ENCODE results near the gene MRPL58. TPM values are rescaled to one million over a fixed set of nuclear protein-coding genes. Genes with fewer than 3 reads are reported as not detected.

MRPL58 gene
- total and polyA plus RNA-seq, 4 donors: 14.7 to 55.5 (median 35.7) TPM

DNA sequence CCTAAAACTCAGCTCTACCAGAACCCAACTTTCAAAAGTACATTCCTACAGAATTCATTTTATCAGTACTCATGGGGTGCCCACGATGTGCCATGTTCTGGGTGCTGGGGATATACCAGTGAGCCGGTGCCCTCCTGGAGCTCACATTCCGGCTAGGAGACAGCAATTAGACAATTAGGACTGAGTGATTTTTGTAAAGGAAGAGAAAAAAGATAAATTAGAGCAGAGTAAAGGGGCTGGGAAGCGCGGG, 449 bp upstream of the MRPL58 start:
- peaks cover 0 to 1% (median 0%) of the 10 kb centered on the region in 4 donors for H3K36me3 ChIP-seq (ENCODE audit: control insufficient read depth in 4 of 4, insufficient read depth in 4 of 4, low read length in 4 of 4)
- peak overlapping the region; percentile 88 to 89 for H3K27ac ChIP-seq (ENCODE audit: low read depth in 1 of 2, low read length in 1 of 2)
- H3K4me3 ChIP-seq: peak overlapping the region; percentile 80
- WGBS, 2 donors: 36 to 37% methylated on average over 5 of the region's 5 CpGs
- TF ChIP-seq, protein P1, sequence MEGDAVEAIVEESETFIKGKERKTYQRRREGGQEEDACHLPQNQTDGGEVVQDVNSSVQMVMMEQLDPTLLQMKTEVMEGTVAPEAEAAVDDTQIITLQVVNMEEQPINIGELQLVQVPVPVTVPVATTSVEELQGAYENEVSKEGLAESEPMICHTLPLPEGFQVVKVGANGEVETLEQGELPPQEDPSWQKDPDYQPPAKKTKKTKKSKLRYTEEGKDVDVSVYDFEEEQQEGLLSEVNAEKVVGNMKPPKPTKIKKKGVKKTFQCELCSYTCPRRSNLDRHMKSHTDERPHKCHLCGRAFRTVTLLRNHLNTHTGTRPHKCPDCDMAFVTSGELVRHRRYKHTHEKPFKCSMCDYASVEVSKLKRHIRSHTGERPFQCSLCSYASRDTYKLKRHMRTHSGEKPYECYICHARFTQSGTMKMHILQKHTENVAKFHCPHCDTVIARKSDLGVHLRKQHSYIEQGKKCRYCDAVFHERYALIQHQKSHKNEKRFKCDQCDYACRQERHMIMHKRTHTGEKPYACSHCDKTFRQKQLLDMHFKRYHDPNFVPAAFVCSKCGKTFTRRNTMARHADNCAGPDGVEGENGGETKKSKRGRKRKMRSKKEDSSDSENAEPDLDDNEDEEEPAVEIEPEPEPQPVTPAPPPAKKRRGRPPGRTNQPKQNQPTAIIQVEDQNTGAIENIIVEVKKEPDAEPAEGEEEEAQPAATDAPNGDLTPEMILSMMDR (IDR thresholded peaks at IDR 0.05; ENCODE audit: control extremely low read depth, extremely low read depth): no peak
- DNase-seq (no peak), ATAC-seq (ENCODE audit: insufficient read depth, low FRiP score) (no peak)
- H3K27me3 ChIP-seq (ENCODE audit: control insufficient read depth in 3 of 3, insufficient read depth in 3 of 3, low read length in 2 of 3): no peaks in the 10 kb centered on the region
- peaks cover 0 to 23% (median 8%) of the 10 kb centered on the region in 5 donors for H3K4me1 ChIP-seq (ENCODE audit: control insufficient read depth in 5 of 5, insufficient read depth in 5 of 5, low read length in 5 of 5)
- H3K9ac ChIP-seq (ENCODE audit: insufficient read depth in 1 of 2, low read length in 2 of 2): peak overlapping the region; percentile 61 to 82
- H3K9me3 ChIP-seq (ENCODE audit: control insufficient read depth in 4 of 4, insufficient read depth in 3 of 4, low read length in 3 of 4): no peaks in the 10 kb centered on the region

DNA sequence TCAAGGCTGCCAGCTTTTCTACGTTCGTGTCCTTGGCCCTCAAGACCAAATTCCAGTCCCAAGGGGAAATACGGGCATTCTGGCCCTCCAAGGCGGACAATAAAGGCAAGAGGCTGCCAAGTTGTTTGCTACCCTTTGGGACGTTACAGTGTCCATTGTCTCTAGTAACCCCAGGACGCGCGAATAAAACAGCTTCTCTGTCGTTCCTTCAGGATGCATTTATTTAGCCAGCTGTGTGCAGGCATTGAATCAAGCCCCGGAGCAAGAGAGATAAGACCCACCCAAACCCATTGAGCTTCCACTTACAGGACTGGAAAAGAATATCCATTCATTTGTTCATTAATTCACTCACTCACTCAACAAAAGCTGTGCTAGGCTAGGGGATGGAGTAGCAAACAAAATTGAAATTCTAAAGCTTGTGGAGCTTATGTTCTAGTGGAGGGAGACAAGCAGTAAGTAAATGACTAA, 656 bp downstream of the MRPL58 start:
- no peaks in the 10 kb centered on the region for H3K9me3 ChIP-seq (ENCODE audit: control insufficient read depth in 4 of 4, insufficient read depth in 3 of 4, low read length in 3 of 4)
- H3K9ac ChIP-seq (ENCODE audit: insufficient read depth in 1 of 2, low read length in 2 of 2): peak overlapping the region; percentile 89 to 98
- DNase-seq: no peak
- TF ChIP-seq, protein P1 (IDR thresholded peaks at IDR 0.05; ENCODE audit: control extremely low read depth, extremely low read depth): no peak
- H3K27me3 ChIP-seq (ENCODE audit: control insufficient read depth in 3 of 3, insufficient read depth in 3 of 3, low read length in 2 of 3): no peaks in the 10 kb centered on the region
- H3K36me3 ChIP-seq (ENCODE audit: control insufficient read depth in 4 of 4, insufficient read depth in 4 of 4, low read length in 4 of 4): peaks cover 0 to 2% (median under 1%) of the 10 kb centered on the region in 4 donors
- H3K4me3 ChIP-seq: peak overlapping the region; percentile 80
- peaks cover 0 to 23% (median 8%) of the 10 kb centered on the region in 5 donors for H3K4me1 ChIP-seq (ENCODE audit: control insufficient read depth in 5 of 5, insufficient read depth in 5 of 5, low read length in 5 of 5)
- WGBS, 2 donors: 0 to 1% methylated on average over 10 of the region's 10 CpGs
- H3K27ac ChIP-seq (ENCODE audit: low read depth in 1 of 2, low read length in 1 of 2): peak overlapping the region; percentile 88 to 89
- no peak for ATAC-seq (ENCODE audit: insufficient read depth, low FRiP score)

DNA sequence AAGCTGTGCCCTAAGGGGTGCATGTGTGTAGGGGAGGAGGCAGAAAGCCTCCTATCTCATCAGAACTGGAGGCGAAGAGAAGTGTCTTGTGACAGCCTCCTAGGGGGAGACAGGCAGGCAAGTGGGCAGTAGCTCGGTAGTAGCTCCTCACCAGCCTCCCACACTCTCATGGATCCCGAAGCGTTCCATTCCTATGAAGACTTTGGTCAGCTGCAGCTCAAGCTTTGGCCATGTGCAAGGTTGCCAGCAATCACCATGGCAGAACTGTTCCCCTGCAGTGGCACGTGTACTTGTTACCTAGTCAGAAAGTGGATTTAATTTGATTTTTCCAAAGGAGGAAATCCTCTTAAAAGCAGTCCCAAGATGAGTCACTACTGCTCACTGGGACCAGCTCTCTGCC, 6.7 kb downstream of the MRPL58 start:
- Histone ChIP-seq H3K36me3 (ENCODE audit: control insufficient read depth in 4 of 4, insufficient read depth in 4 of 4, low read length in 4 of 4) (peaks cover 12 to 33% (median 18%) of the 10 kb centered on the region in 4 donors), H3K27ac (ENCODE audit: low read depth in 1 of 2, low read length in 1 of 2) (no peak overlapping the region), H3K27me3 (ENCODE audit: control insufficient read depth in 3 of 3, insufficient read depth in 3 of 3, low read length in 2 of 3) (no peaks in the 10 kb centered on the region), H3K9ac (ENCODE audit: insufficient read depth in 1 of 2, low read length in 2 of 2) (no peak overlapping the region), H3K4me1 (ENCODE audit: control insufficient read depth in 5 of 5, insufficient read depth in 5 of 5, low read length in 5 of 5) (no peaks in the 10 kb centered on the region), H3K4me3 (no peak overlapping the region), H3K9me3 (ENCODE audit: control insufficient read depth in 4 of 4, insufficient read depth in 3 of 4, low read length in 3 of 4) (no peaks in the 10 kb centered on the region)
- 87 to 93% methylated on average over 5 of the region's 5 CpGs for WGBS, 2 donors
- TF ChIP-seq, protein P1 (IDR thresholded peaks at IDR 0.05; ENCODE audit: control extremely low read depth, extremely low read depth): no peak
- ATAC-seq (ENCODE audit: insufficient read depth, low FRiP score) (no peak), DNase-seq (no peak)

DNA sequence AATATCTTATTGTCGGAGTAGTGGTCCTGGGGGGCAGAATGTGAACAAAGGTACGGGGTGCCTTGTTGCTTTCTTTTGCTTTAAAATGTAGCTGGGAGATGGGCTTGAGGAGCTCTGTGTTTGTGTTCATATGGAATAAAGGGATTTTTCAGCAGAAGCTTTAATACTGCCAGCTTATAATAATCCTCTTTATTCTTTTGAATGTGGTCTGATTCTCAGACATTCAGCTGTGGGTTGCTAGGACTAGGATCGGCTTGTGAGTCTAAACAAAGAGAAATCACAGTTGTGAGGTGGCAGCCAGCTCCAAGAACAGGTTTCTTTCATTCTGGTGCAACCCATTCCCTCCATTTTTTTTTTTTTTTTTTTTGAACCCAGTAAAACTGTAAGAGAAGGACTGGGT, 7.2 kb downstream of the MRPL58 start:
- Histone ChIP-seq H3K9me3 (ENCODE audit: control insufficient read depth in 4 of 4, insufficient read depth in 3 of 4, low read length in 3 of 4) (no peaks in the 10 kb centered on the region), H3K27me3 (ENCODE audit: control insufficient read depth in 3 of 3, insufficient read depth in 3 of 3, low read length in 2 of 3) (no peaks in the 10 kb centered on the region), H3K4me3 (no peak overlapping the region), H3K27ac (ENCODE audit: low read depth in 1 of 2, low read length in 1 of 2) (no peak overlapping the region), H3K36me3 (ENCODE audit: control insufficient read depth in 4 of 4, insufficient read depth in 4 of 4, low read length in 4 of 4) (peaks cover 12 to 33% (median 18%) of the 10 kb centered on the region in 4 donors), H3K9ac (ENCODE audit: insufficient read depth in 1 of 2, low read length in 2 of 2) (no peak overlapping the region), H3K4me1 (ENCODE audit: control insufficient read depth in 5 of 5, insufficient read depth in 5 of 5, low read length in 5 of 5) (no peaks in the 10 kb centered on the region)
- no peak for DNase-seq
- 97 to 100% methylated on average over 3 of the region's 3 CpGs for WGBS, 2 donors
- TF ChIP-seq, protein P1 (IDR thresholded peaks at IDR 0.05; ENCODE audit: control extremely low read depth, extremely low read depth): no peak
- ATAC-seq (ENCODE audit: insufficient read depth, low FRiP score): no peak

All from lung (tissue), 12 donors.